GM18520 (cell line): ENCODE results near the gene RASGRF2.
"Not testable (repeated sequence)": the region's sequence is repeated elsewhere in the genome, so short reads cannot be mapped to it uniquely, and the experiment has no call there.

Experiments used
- ATAC-seq: cut with Tn5 transposase; IDR thresholded peaks from one replicate; pipeline ENCODE4 v1.9.1; 2021; ENCODE audit not compliant: unreplicated experiment

Gene RASGRF2

GRCh38 chr5:80982093-80982492 is 21.9 kb downstream of the RASGRF2 start:
- no peak for ATAC-seq

- no peak for ATAC-seq
These were observed 25.6 kb downstream of the RASGRF2 start for GRCh38 chr5:80985600-80986228.

DNA sequence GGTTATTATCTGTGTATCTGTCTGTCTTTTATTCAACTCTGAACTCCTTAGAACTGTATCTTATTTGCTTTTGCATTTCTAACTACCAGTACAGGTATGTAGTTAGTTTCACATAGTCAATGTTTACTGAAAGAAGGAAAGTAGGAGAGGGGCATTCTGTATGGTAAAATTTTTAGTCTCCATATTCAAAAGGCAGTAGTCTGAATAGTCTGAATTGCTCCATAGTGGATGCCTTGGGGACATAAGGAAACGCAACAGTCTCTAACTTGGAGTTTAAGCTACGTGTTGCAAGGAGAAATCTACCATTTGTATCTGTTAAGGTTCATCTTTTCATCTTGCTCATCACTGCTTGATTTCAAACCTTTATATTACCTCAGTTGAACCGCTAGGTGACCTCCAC is 26.2 kb downstream of the RASGRF2 start:
- ATAC-seq = no peak

- no peak for ATAC-seq
These were observed 27.1 kb downstream of the RASGRF2 start for GRCh38 chr5:80987078-80987766.

GRCh38 chr5:80988419-80988935 is 28.3 kb downstream of the RASGRF2 start:
- ATAC-seq = no peak

DNA sequence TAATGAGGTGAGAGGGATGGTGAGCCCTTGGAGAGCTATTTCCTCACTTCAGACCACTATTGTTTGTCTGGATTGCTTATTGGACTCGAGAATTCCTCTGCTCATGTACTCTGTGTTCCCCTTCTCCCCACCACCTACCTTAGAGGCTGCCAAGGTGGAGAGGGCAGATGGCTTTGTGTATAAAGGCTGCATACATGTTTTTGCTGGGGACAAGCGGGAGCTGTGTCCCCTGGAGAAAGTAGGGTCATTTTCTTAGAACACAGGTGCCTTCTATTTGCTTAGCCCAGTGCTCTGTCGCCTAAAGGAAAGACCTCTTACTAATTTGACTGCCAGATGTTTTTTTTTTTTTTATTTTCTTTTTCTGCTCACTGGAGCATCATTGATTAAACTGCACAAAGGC is 29.7 kb downstream of the RASGRF2 start:
- no peak for ATAC-seq

DNA sequence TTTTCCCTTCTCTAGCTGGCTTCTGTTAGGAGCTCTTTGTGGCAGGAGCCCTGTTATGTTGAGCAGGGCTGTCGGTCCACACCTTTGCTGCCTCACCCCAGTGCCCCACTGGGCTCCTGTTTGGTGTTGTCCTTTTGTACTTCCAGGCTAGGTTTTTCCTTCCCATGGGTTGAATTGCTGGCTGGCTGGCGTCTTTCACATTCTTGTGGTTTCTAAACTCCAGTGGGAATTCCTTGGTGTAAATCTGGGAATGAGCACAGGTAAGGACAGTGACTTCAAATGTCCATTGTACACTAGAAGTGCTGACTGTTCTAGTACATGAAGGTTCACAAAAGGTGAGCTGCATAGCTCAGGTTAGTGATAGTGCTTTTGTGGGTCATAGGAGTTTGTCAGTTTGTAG is 30.4 kb downstream of the RASGRF2 start:
- no peak for ATAC-seq

GRCh38 chr5:80990971-80991370 is 30.8 kb downstream of the RASGRF2 start:
- no peak for ATAC-seq

DNA sequence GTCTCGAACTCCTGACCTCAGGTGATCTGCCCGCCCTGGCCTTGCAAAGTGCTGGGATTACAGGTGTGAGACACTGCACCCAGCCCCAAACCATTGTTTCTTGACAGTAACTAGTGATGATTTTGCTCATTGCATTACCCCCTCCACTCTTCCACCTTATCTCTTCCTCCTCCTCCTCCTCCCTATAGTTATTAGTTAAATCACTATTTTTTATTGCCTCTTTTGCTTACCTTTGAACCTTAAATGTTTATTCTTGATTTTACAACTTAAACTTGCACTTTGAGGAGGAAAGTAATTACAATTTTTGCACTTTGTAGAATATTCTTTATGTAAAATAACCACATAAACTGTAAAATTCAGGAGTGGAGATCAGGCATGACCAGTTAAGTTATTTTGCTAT is 35.7 kb downstream of the RASGRF2 start:
- ATAC-seq = no peak

DNA sequence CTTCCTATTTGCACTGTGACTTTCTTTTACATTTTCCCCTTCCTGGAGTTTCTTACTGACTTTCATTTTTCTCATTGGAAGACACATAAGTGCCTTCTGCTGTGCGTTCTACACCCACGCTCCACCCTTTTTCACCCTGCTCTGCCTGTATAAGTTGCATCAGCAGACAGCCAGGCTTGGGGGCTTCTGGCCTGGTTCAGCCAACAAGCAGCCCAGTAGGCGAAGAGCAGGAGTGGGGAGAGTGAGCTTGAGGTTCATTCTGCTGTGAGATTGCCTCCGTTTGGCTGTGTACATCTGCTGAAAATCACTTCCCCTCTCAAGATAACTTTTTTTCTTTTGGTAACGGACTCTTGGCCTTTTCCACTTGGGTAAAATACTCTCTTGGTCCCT is 38.4 kb downstream of the RASGRF2 start:
- no peak for ATAC-seq

- no peak for ATAC-seq
These were observed 43.7 kb downstream of the RASGRF2 start for GRCh38 chr5:81003811-81004386.

- ATAC-seq = no peak
These were observed 45.5 kb downstream of the RASGRF2 start for GRCh38 chr5:81005708-81006107.

GRCh38 chr5:81006231-81006630 is 46.1 kb downstream of the RASGRF2 start:
- no peak for ATAC-seq

DNA sequence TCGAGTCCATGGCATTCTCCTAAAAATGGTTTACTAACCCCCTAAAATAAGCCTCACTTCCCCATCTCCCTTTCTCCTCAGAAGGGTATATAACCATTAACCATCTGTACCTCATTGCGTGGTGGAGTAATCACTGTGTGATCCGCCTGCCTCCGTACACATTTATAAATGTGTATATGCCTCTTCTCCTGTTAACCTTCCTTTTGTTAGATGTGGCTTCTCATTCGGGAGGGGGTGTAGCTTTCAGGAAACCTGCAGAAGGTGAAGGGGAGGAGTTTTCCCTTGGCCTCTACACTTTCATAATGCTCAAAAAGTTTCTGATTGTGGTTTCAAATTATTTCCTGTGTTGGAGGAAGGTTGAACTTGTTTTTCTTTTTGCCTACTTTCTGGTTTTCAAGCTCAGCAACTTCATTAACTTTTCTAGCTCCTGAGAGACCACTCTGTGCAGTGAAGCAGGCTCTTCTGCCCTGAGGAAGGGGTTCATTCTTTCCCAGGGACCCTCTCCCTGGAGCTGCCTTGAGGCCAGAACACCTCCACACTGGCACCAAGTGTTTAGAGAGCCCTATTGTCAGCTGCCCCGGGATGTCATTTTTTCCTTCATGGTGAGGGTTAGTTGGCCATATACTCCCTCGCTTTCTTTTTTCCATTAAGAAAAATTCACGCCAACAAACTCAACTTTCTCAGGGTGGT is 46.9 kb downstream of the RASGRF2 start:
- no peak for ATAC-seq

DNA sequence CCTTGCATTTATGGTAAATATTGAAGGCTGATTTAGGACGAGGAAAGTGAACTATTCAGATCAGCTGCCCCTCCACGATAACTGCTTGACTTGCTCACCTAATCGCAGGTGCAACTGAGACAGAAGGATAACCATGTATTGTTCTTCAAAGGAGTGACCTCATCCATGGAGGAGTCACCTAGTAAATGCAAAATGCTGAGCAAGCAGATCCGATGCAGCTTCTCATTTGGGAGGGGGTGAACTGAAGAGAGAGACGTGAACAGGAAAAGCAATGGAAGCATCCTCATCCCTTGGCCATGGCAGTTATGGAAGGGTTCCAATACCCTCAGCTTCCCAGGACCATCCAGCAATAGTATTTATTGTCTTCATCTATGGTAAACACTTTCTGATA is 47.5 kb downstream of the RASGRF2 start:
- ATAC-seq = no peak

DNA sequence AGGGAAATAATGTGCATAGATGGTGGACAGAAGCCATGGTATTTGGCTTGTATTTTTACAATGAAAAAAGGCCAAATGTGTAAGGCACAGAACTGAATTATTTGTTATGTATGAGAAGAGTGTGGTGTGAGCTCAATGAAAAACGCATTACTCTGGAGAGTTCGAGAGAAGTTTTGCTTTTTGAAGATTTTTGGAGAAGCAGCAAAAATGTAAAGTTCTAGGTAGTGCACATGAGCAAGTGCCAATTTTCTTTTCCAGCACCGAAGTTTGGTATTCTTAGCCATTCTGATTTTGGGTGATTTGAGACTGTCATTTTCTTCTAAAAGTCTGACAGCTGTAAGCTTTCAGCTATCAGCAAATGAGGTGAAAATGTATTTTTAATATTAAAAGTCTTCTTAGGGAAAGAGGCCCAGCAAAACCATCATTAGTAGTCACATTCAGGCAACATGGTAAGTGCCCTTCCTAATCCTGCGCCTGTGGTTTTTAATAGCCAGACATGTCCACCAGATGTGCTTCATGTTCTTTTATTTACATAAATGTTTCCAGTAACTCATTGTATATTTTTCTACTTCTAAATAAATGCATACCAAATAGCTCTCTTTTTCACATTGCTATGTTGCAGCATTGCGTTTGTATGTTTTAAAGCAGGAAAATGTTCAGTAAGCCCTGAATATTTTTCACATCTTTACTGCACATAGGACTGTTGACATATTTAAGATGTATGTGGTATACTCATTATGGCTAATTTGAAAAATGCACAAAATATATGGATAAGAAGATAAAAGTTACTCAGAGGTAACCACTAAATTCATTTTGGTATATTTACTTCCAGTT is 50.4 kb downstream of the RASGRF2 start:
- ATAC-seq = no peak

DNA sequence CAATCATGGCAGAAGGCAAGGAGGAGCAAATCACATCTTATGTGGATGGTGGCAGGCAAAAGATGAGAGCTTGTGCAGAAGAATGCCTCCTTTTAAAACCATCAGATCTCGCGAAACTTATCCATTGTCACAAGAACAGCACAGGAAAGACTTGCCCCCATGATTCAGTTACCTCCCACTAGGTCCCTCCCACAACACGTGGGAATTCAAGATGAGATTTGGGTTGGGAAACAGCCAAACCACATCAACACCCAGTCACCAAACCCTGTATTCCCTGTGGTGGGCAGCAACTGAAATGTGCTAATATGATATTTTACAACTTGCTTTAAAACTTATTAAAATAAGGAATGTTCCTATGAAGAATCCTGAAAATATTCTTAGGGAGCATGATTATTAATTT is 54.2 kb downstream of the RASGRF2 start:
- ATAC-seq = no peak

DNA sequence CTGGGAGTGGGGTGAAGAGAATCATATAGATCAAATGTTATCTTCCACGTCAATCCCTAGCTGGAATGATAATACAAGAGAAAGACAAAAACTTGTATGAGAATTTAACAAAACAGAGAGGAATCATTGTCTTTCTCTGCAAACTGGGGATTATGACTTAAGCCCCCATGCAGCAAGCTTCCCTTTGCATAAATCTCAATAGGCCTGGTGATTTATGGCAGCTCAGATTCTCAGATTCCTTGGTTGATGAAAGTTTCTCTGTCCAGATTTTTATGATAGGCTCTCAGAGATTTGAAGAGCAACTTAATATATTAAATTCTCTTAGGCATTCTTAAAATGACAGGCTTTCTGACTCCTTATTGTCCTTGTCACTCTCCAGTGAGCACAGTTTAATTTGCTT is 56.0 kb downstream of the RASGRF2 start:
- ATAC-seq = no peak

- ATAC-seq = no peak
These were observed 57.2 kb downstream of the RASGRF2 start for GRCh38 chr5:81017320-81017719.

DNA sequence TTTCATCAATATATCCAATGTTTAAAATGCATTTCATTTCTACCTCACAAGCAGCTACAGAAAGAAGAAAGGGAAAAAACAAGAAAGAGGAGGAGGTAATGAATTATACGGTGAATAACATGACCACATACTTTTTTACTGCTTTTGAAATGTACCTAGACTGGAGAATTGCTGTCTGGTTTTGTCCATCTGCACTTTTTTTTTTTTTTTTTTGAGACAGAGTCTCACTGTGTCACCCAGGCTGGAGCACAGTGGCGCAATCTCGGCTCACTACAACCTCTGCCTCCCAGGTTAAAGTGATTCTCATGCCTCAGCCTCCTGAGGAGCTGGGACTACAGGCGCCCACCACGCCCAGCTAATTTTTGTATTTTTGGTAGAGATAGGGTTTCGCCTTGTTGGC is 58.4 kb downstream of the RASGRF2 start:
- not testable (repeated sequence) for ATAC-seq

- no peak for ATAC-seq
These were observed 59.6 kb downstream of the RASGRF2 start for GRCh38 chr5:81019748-81020147.
